Activated naive CD4-positive, alpha-beta T cell (primary cell): ENCODE results near the gene FLVCR2.
A peak's percentile ranks its signal among the peaks of the same experiment; 100 is the strongest.

Experiments used
- DNase-seq, 4 experiments: peaks; one replicate each; lab custom pipeline; 2025; lab: John Stamatoyannopoulos, UW

Gene FLVCR2

DNA sequence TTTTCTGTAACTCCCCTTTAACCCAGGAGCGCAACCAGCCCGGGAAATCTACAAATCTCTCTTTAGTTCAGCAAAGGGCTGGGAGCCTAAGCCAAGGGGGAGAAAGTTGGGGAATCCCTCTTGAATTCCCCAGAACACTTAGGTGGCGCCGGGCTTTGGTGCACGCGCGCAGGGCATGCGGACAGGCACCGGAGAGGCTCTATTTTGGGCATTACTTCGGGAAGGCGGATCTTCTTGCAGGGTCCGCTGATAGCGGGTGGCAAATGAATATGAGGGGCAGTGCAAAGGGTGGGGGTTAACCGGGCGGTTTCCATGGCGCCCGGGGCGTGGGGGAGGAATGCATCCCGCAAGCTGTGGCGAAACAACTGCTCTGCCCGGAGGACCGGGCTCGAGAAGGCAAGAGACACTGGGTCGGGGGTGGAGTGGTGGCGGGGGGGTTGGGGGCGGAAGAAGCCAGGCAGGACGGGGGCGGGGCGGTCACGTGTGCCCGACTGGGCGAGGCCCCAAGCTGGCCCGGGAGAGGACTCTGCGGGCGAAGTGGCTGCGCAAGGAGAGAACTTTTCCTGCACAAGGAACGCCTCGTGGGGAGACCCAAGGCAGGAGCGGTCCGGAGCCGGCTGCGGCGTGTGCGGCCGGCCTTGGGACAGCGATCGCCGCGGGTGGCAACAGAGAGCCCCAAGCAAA, at the start of gene FLVCR2:
TSS of gene FLVCR2 (plus strand) at position 519 of the 684 bp plus-strand sequence. CDS start 353 bp downstream, outside the sequence.
- peak in 2 of 4 experiments; percentile 24 to 57 for DNase-seq

GRCh38 chr14:75531256-75531655, 47.2 kb upstream of the FLVCR2 start:
- DNase-seq, result no peak

- DNase-seq, result no peak
Observed at GRCh38 chr14:75531660-75532317, 46.6 kb upstream of the FLVCR2 start.

- DNase-seq, result no peak
Observed at GRCh38 chr14:75533791-75534555, 44.4 kb upstream of the FLVCR2 start.

GRCh38 chr14:75535164-75535898, 43.1 kb upstream of the FLVCR2 start:
- no peak for DNase-seq

DNA sequence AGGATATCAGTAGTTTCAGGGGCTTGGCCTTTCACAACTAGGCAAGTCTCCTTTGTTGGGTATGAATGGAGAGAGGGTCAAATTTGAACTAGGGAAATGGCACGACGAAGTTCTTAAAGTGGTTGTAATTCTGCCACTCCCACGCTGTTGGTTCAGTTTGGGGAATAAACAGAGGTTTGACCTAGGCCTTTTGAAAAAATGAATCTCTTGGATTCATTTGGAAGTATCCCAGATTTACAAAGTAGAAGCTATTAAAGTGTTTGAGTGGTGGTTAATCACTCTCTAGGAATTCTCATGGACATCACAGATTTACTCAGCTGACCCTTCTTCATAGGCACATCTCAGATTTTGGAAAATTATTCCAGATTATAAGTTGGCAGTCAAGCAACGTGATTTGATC, 41.3 kb upstream of the FLVCR2 start:
- no peak for DNase-seq

DNA sequence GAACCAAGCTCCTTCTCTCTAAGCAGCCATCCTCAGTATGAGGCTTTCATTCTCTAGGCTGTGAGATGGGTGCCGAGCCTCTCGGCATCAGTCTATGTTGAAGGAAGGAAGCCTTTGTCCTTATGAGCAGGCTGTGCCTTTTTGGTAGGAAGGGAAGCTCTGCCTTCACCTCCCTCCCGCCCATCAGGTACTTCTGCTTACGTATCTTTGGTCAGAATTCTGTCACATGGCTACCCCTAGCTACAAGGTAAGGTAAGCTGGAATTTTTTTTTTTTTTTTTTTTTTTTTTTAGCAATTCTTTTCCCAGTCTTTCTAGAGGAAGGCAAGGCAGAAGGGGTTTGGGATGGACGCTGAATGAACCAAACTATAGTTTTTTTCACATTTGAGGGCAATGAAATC, 39.3 kb upstream of the FLVCR2 start:
- no peak for DNase-seq

DNA sequence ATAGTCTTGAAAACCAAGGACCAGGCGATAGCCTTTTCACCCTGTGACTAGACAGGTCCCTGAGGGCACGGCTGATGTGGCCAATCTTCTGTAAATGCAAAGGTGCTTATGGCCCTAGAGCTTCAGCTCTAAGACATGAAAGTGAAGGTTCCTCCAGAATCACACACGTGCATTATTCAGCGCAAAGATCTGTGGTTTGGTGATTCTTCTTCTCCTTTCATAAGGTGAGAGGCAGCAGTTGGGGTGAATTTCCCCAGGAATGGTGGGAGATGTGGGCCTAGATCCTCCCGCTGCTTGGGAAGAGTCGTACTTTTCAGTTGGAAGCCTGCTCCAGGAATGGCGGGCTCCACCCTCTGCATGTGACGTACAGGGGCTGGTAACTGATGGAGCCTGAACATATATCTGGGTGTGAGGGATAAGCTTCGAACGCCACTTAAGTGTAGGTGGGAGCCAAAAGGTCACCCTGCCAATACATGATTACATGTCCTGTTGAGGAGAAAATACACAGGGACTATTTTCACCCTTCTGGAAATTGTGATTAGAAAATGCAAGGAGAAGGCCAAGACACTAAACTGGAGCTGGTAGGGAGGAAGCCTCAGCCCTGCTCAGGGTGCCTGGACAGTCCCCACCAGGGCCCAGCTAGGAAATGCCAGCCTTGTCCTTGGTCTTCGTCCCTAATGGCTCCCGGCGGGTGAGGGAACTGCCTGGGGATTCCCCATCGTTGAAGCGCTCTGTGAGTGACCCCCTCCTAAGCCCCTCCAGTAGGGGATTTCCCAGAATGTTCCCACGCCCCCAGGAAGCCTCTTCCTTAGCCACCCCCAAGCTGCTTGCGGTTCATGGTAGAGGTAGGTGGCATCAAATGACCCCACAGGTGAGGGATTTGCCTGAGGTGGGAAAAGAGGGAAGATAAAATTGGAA, 38.6 kb upstream of the FLVCR2 start:
- DNase-seq, result no peak

- DNase-seq, result no peak
Observed at GRCh38 chr14:75540479-75540851, 38.0 kb upstream of the FLVCR2 start.

- peak; percentile 33 to 59 (median 42) for DNase-seq
Observed at GRCh38 chr14:75542588-75543091, 35.8 kb upstream of the FLVCR2 start.

DNA sequence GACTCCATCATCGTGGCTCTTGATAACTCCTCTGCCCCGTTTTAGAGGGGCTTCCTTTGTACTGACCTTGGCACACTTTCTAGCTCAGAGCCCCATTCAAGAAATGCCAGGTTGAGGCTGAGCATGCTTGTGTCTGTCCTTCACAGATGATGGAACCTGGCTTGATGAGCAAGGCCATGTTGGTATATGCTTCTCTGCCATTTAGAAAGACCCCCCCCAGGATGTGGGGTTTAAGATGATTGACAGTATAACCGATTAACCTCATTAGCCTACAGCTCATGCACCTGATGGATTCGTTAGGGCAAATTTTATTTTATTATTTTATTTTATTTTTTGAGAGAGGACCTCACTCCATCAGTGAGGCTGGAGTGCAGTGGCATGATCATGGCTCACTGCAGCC, 35.2 kb upstream of the FLVCR2 start:
- no peak for DNase-seq

- DNase-seq, result no peak
Observed at GRCh38 chr14:75543786-75544185, 34.6 kb upstream of the FLVCR2 start.

DNA sequence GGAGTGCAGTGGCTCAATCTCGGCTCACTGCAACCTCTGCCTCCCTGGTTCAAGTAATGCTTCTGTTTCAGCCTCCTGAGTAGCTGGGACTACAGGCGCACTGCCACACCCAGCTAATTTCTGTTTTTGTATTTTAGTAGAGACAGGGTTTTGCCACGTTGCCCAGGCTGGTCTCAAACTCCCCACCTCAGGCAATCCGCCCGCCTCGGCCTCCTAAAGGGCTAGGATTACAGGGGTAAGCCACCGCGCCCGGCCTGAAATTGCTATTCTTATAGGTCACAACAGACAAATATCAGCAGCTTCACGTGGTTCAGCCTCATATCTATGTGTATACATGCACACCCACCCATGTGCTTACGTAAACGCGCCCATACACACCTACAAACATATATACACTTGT, 32.5 kb upstream of the FLVCR2 start:
- no peak for DNase-seq

DNA sequence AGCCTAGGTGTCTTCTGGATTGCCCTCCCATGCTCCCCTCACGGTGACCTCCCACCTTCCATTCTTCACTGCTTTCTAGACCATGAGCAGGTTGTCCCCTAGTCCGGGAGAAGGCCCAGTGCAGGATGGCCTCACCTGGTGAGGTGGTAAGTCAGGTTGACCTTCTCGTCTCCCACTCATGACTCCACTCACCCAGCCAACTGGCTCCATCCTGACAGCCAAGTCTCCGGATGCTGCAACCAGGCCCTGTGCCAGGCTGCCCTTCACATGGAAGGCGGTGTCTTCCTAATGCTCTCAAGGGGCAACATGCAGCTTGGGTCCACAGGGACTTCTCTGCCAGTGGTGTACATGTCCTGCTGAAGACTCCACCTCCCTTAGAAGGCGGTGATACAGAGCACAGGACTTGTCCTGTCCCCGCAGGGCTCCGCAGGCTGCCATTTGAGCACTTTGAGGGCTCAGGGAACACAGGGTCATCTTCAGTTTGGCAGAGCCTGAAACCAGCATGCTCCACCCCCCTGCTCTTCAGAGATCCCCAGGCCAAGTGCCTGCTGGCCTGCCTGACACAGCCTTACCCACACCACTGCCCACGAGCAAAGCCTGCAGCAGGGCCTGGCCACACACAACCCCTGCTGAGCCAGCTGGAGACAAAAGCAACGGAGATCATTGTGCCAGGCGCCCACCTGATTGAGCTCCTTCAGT, 30.7 kb upstream of the FLVCR2 start:
- DNase-seq, result no peak

- no peak for DNase-seq
Observed at GRCh38 chr14:75548544-75548943, 29.9 kb upstream of the FLVCR2 start.

- no peak for DNase-seq
Observed at GRCh38 chr14:75549169-75549568, 29.3 kb upstream of the FLVCR2 start.

DNA sequence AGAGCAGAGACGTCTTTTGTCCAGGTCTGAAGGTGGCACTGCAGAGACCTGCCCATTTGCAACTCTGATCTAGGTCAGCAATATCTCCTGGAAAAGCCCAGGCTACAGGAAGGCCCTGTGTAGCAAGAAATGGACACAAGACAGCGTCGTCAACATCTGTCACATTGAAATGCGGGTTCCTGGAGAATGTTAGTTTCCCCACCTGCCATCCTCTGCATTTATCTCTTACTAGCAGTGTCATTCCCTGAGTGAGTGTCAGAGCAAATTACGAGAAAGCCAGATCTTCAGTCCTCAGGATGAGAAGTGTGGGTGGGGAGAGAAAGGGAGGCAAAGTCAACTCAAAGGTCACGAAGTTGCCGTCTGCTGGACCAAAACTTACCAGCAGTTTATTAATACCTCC, 27.4 kb upstream of the FLVCR2 start:
- no peak for DNase-seq

DNA sequence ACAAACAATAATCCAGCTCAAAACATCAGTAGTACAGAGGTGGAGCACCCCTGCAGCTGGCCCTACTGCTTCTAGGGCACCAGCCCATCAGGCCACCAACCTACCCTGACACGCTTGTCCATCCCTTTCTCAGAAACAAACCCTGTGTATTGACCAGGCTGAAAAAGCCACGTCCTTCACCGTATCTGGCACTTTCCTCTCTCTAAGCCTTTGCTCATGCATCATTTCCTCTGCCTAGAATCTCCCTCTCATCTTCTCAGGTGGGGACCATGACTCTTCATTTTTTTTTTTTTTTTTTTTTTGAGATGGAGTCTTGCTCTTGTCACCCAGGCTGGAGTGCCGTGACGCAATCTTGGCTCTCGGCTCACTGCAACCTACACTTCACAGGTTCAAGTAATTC, 25.3 kb upstream of the FLVCR2 start:
- no peak for DNase-seq

- no peak for DNase-seq
Observed at GRCh38 chr14:75553761-75554364, 24.6 kb upstream of the FLVCR2 start.

DNA sequence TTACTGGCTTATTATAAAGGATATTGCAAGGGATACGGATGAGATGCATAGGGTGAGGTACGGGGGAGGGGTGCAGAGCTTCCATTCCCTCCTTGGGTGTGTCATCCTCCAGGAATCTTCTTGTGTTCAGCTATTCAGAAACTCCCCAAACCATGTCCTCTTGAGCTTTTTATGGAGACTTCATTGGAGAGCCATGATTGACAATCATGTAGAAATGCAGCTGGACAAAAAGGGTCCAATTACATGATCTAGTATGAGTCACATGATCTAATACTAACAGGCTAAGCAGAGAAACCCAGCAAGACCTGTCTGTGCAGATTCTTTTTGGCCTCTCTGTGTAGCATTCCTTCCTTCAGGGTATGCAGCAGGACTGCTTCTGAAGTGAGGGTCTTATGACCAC, 23.9 kb upstream of the FLVCR2 start:
- DNase-seq, result no peak
